GM19455 (cell line): ENCODE data around the gene CADPS.
A peak's percentile ranks its signal among the peaks of the same experiment; 100 is the strongest.

Experiments
- ATAC-seq: cut with Tn5 transposase; IDR thresholded peaks from one replicate; pipeline ENCODE4 v1.9.1; 2021; ENCODE audit not compliant: unreplicated experiment

The CADPS gene

DNA sequence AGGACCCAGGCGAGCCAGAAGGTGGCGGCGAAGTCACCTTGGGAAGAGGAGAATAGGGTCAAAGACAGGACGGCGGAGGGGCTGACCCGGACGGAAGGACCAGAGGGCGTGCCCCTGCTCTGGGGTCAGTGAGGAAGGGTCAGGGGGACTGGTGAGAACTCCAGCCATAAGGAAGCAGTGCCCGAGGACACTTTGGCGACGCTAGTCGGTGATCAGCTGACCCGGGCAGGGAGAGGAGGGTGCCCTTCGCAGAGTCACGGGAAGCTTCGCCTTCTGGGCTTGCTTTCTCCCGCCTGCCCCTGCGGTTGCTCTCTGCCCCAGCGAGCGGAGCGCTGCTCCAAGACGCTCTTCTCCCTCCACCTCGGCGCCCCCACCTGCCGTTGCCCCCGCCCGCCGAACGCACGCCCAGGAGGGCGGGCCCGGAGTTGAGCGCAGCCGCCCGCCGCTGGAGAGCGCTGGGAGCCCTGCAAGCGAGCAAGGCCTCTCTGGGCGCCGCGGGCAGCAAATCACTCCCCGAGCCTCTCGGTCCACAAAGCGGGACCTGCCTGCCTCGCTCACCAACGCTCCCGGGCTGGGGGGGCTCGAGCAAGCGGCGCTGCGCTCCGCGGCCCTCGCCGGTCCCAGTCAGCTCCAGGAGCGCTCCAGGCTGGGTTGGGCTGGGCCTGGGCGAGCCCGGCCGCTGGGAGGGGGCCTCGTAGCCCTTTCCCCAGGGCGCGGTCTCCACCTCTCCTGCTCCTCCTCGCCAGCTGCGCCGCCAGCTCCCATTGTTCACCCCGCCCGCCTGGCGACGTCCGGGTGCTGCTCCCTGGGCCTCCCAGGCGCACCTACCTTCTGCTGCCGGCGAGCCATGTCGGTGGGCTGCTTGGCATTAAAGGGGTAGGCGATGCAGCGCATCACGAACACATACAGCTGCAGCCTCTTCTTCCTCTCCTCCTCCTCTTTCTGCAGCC lies 1.2 kb downstream of the CADPS start:
- ATAC-seq = no peak

DNA sequence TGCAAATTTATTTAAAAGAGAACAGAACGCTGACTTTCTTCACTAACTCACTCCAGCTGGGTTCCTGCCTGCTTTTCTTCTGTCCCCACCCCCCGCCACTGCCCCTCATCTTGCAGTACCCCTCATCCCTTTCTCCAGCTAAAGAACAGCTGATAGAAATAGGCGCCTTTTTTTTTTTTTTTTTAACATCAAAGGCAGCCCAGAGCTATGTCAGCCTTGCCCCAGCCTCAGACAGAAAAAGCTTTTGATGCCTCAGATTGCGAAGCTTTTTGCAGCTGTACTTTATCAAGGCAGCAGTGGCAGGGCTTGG lies 1.8 kb downstream of the CADPS start:
- ATAC-seq = no peak

DNA sequence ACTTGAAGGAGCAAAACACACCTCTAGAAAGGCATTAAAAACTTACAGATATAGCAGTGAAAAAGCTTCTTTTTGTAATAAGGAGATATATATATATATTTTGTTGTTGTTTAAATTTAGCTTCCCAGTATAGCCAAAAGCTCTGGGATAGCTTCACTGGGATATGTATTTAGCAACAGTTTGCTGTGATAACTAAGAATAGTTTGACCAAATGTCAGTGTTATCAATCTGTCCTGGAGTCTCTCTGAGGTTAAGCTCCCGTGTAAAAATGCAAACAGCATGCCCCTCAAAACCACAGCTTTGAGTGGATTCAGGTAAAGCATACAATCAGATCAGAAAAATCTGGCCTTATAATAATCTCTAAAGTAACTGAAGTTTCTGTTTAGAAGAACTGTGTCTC lies 2.9 kb downstream of the CADPS start:
- no peak for ATAC-seq

DNA sequence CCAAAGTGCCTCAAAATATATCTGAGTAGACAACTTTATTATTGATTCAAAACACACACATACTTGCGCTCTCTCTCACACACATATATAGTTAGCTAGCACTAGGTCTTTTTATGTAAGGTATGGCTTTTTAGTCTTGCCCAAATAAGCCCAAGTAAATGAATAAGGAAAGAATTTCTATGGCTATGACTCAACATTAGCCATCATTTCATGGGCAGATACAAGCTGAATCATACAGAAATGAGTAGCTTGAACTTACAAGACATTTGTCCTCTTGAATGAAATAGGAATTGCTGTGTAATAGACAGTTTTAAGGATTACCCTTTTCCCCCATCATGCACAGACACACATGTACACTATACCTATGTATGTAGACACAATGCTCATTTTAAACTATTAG lies 4.9 kb downstream of the CADPS start:
- ATAC-seq = no peak

DNA sequence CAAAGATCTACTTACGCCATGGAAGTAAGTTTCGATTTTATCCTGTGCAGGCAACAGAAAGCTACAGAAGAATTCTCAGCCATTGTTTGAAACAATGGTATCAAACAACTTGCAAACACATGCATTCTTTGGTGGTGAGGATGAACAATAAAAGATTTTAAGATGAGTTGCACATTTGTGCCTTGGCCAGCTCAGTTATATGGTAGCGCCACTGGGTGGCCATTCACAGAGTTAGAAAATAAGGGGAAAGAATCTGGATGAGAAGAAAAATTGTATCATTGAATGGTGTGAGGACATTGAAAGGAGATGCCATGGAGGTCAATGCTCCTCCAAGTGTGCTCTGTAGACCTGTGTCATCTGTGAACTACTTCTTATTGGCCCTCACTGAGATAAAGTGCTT lies 11.6 kb downstream of the CADPS start:
- ATAC-seq = no peak

DNA sequence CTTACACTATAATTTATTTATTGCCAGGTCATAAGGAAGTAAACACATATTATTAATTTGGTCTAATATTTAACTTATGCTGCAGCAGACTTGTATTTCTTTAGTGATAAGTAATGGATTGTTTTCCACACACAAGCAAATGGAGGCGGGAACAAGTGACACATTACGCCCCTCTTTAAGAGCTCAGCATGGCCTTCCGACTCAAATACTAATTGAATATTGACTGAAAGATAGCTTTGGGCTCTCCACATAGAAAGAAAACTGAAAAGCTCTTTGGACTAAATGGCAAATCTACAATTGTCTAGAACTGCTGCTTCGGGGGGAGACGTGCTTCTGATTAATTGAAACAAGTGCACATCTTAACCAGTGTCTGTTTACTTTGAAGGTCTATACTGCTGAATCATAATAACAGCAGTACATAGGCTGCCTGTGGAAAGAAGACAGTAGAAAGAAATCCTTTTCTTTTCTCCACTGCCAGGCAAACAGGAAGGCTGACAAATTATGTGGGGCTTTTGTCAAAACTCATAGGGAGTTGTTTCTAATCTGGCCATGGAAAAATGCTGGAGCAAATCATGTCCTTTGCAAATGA lies 15.9 kb downstream of the CADPS start:
- ATAC-seq = no peak

DNA sequence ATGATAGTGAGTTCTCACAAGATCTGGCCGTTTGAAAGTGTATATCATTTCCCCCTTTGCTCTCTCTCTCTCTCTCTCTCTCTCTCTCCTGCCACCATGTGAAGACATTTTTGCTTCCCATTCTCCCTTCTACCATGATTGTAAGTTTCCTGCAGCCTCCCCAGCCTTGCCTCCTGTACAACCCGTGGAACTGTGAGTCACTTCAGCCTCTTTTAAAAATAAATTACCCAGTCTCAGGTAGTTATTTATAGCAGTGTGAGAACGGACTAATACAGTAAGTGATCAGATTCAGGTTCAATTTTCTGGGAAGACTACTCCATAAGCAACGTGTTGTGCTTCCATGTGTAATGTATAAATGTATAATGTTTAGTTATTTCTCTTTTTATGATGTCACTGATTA lies 29.2 kb downstream of the CADPS start:
- ATAC-seq = no peak

DNA sequence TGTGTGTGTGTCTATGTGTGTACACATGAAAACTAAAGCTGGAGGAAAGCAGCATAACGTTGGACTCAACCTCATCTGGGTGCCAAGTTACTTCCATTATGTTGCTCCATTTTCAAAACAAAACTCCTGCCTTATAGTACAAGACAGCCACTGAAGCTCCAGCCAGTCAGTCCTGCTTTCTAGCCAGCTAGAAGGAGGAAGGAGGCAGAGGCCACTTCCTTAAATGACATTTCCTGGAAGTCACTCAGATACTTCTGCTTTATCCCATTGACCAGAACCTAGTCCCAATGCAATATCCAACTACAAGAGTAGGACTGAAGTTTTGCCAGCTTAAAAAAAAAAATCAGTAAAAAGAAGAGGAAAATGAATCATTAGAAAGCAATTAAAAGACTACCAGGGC lies 31.7 kb downstream of the CADPS start:
- ATAC-seq = no peak

DNA sequence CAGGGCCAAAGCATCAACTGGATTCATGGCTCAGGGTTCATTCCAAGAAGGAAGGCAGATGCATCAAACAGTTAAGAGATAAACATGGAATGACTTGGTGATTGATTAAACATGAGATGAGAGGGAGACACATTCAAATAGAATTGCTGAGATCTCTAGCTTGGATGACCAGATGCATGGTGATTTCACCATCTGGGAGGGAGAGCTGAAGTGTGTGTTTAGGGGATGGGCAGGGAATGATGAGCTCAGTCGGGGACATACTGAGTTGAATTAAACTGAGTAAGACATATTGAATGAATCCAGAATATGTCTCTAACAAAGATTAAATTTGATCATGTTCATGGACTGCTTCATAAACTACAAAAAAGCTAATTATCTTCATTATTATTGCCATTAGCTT lies 35.5 kb downstream of the CADPS start:
- no peak for ATAC-seq

DNA sequence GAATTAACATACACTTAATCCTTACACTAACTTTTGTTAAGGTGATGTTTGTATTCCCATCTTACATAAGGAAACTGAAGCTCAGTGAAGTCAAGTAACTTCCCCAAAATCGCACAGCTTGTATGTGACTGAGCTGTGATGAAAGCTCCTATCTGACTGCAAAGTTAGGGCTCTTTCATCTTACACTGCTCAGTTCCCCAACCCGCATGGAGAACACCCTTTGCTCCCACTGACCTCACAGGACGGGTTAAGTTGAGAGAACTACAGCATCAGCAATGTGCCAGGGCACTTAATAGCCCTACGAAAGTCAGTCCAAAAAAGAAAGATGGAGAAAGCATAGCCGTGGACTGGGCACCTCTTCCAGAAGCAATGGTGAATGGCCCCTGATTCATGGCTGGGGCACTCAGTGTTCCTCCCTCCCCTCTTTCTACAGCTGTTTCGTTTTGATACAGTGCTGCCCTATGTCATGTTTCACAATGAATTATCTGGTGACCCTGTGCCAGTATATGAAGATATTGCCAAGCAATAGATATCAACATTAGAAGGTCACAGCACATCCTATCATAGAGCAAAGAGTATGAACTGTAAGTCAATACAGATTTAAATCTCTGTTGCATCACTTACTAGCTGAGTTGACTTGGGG lies 38.0 kb downstream of the CADPS start:
- no peak for ATAC-seq

DNA sequence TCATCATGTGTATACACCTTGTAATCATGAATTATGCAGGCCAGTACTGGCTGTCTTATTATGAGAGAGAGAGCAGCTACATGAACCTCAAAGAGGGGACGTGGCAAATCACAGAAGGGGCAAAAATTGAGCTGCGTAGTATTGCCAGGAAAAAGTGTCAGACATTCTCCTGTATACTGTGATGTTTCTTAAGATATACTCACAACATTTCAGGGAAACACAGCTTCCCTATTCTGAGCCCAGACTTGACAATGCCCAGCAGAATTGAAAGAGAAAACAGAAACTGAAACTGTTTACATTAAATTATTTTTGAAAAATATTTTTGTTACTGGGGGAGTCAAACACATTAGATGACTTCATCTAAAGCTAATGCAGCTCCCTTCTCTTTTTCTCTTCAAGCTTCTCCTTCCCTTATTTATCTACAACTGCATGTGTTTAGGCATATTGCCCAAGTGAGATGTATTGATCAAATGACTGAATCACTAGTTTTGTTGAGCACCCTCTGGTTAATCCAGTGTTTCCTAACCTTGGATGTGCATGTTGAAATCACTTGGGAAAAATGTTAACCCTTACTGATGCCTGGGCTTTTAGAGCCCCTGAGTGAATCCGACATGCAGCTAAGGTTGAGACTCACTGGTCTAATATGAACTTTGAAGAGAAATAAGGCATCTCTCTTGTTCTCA lies 39.5 kb downstream of the CADPS start:
- ATAC-seq = peak; percentile 83

DNA sequence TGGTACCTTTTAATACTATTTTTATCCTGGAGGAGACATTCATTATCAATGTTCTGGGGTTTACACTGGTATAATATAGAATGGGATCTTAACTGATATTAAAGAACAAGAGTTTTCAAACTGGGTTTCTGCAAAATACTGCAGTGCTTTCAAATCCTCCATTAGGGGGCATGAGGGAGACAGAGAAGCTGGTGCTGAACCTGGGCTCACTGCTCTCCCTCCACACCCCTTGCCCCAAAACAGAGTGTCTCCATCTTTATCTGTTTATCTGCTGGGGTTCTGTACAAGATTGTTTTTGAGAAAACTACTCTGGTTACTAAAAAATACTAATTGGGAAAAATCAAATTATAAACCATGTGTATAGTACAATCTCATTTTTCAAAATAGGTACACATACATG lies 41.7 kb downstream of the CADPS start:
- ATAC-seq = no peak

DNA sequence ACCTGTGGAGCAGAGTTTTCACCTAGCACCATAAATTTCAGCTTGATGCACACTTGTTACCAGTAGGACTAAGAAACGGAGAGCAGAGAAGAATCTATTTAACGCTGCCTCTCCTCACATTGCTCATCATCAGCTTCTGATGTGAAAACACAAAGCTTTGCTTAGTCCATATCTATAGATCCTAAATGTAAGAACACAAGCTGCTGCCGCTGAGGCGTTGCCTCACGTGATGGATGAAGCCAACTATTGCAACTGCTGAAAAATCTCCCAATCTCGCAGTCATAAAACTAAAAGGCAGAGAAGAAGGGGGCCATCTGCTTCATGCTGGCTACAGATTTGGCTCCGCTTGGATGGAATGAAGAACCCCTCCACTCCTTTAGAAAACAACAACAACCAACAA lies 42.7 kb downstream of the CADPS start:
- no peak for ATAC-seq

DNA sequence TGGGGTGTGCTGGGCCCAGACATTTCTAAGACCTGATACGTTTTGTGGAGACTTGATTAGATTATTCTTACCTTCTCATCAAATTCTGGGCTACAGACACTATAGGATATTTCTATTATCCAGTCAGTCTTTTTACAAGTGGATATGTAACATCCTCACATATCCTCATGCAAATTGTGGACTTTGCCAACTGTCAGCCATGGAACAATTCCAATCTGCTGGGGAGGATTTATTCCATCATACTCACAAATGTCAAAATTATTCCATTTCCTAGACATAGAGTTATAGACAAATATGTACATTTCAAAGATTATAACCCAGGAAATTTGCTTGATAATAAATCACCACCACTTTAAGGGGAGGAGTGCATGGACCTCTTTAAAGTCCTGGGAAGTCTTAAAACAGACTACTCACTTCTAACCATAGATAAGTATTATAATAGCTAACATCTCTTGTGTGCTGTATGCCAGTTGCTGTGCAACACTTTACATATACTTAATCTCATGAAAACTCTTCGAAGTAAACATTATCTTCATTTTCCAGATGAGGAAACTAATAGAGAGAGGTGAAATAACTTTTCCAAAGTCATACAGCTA lies 44.4 kb downstream of the CADPS start:
- ATAC-seq = no peak

DNA sequence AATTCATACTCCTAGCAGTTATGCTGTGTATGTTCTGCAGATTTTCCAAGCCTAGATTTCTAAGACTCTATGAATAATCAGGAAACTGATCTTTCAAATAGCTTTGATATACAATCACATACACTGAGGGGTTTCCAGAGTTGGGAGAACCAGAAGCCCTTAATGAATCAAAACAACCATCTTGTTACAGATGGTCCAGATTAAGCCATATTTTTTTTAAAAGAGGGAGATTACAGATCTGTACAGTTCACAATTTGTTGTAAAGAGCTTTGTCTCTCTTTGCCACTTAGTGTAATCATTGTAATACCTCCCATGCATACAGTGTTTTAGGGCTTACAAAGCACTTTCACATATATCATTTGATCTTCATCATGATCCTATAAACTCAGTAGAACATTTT lies 47.7 kb downstream of the CADPS start:
- ATAC-seq = no peak

DNA sequence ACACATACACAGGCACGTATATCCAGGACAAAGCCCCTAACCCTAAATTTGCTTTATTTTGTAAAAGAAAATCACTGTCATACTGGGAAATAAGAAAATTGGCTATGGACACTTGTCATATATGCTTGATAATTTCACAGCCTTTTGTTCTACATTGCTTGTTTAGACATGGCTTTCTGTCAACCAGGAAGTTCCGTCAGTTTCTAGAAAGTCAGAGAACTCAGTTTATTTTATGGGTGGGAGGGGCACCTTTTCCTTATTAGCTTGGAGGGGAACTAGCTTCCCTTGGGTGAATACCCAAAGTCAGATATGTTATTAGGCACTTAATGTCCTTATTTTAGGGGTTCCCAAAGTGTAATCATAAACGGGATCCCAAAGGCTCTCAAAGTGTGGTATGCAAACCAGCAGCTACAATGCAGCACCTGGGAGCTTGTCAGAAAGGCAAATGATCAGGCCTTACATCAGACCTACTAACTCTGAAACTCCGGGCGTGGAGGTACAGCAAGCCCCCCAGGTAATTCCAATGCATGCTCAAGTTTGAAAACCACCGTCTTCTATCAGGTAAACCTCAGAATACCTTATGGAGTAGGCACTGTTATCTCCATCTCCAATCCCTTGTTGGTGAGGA lies 50.1 kb downstream of the CADPS start:
- no peak for ATAC-seq

DNA sequence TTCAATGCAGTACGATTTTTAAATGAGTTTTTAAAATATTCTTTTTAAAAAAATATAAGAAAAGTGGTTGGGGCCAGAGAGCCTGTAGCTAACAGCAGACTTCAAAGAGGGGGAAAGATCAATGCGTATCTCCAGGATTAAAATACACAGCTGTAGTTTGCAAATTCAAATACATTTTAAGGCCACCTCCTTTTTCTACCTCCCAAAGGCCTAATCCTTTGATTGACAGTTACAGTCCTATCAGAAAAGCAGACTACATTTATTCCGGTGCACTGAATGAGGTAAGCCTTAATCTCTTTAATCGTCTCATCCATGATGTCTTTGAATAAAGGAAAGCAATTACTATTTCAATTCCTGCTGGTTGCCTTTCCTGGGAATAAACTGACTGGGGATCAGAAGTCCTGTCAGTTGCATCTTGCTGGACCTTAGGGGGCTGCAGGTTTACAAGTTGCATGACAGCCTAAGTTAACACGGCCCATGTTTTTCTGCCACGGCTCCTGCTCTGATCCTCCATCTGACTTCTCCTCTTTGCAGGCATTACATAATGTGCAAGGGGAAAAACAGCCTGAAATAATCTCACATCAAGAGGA lies 51.7 kb downstream of the CADPS start:
- no peak for ATAC-seq

DNA sequence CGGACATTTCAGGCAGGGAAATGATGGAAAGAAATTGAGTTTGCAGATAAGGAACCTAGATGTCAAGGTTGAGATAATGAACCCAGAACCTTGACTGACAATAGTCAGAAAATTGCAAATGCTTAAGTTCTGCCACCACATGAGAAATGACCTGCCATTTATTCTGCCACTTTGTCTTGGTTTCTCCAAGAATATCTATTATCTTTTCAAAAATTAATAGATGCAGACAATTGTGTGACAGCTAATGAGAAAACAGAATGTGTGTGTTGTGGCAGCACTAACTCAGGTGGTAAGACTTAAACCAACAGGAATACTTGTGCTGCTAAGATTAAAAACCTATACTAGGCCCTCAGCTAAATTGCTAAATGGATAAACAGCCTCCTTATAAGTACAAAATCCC lies 52.3 kb downstream of the CADPS start:
- ATAC-seq = no peak

DNA sequence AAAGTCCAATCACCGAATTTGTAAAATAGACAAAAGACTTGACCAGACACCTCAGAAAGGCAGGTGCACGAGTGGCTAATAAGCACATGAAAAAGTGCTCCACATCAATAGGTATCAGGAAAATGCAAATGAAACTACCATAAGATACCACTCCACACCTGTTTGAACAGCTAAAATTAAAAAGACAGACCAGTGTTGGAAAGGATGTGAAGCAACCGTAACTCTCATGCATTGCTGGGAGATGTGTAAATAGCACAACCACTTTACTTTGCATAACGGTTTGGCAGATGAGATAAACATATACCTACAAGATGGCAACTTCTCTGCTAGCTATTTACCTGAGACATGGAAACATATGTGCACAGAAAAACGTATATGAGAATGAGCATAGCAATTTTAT lies 56.9 kb downstream of the CADPS start:
- peak; percentile 90 for ATAC-seq

DNA sequence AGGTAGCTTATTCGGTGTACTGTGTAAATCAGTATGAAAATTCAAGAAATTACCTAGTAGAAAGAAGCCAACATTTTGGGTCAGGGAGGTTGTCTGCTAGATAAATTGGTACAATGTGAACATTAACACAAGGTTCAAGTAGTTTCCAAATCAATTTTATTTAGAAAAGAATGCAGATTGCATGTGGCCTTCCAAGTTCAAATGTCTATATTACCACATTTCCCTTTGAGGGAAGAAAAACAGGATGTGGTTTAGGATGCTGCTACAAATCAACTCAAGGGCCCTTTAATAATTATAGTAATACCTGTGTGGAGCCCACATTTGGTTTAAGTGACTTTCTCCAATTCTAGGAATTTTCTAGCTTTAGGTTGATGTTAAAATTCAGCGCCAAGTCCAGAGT lies 57.5 kb downstream of the CADPS start:
- no peak for ATAC-seq

DNA sequence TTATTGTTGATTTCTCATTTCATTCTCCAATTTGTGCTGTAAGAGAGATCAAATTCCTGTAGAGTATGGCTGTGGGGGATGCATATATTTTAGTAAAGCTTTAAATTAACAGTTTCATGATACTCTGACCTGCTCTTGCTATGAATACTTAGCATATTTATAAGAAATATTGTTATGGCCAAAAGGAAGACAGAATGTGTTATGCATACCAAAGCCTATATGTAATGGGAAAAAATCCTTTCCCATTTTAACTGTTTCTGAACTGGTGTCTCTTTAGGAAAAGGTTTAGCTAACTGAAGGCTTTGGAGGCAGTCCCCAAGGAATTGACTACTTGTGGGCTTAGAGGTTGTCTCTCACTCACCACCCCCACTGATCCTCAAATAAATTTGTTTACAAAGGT lies 59.2 kb downstream of the CADPS start:
- no peak for ATAC-seq
